Progenitor cell of endocrine pancreas (in vitro differentiated cells): ENCODE measurements around the gene TAP1. TPM values are rescaled to one million over a fixed set of nuclear protein-coding genes. Genes with fewer than 3 reads are reported as not detected.
"Not testable (repeated sequence)": the region's sequence is repeated elsewhere in the genome, so short reads cannot be mapped to it uniquely, and the experiment has no call there.

ENCODE experiments used
- DNase-seq: peaks from one replicate; pipeline ENCODE4 v3.0.0; 2021; ENCODE audit warnings: low spot score; ENCODE audit not compliant: unreplicated experiment
- H3K27ac Mint-ChIP-seq: 2 replicates; pipeline ENCODE4 v1.8.0; 2021; ENCODE audit warnings: mild to moderate bottlenecking, moderate library complexity, mixed read lengths
- H3K27me3 Mint-ChIP-seq: 2 replicates; pipeline ENCODE4 v1.8.0; 2021; ENCODE audit warnings: mixed read lengths
- H3K36me3 Mint-ChIP-seq: 2 replicates; pipeline ENCODE4 v1.8.0; 2022; ENCODE audit warnings: mixed read lengths; ENCODE audit not compliant: insufficient read depth
- H3K4me1 Mint-ChIP-seq: 2 replicates; pipeline ENCODE4 v1.8.0; 2021; ENCODE audit warnings: low read depth, mixed read lengths
- H3K4me3 Mint-ChIP-seq: 2 replicates; pipeline ENCODE4 v1.8.0; 2021; ENCODE audit warnings: low read depth, mild to moderate bottlenecking, moderate library complexity, mixed read lengths
- H3K9me3 Mint-ChIP-seq: 2 replicates; pipeline ENCODE4 v1.8.0; 2021; ENCODE audit warnings: low read depth, mixed read lengths
- total RNA-seq: library from RNA; stranded (reverse); gene quantifications from 2 replicates; pipeline ENCODE4 v1.2.1, GENCODE V29; 2021
- TF ChIP-seq, protein P1 (sequence below): fragments of 200-600 bp; sonication (generic); IDR thresholded peaks from one replicate; pipeline ENCODE4 v1.5.0; 2021; ENCODE audit warnings: antibody characterized with exemption, mild to moderate bottlenecking; ENCODE audit not compliant: unreplicated experiment

TAP1 gene
- total RNA-seq, 1 donor from 2014 or later = 0.50 TPM

DNA sequence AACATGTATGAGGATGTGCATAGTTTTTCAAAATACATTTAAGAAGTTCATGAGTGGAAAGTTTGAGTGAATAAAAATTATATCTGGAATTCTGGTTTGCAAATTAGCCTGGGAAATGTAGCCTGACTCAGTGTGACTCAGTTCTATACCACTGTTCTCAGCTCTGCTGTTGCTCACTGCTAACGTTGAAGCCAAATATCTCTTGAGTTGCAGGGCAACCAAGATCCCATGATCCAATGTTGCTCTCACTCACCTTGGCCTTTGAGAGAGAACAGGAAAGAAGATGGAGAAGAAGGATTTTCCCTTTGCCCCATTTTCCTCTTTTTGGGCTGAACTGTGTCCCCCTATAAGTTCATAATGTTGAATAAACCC lies 29.4 kb upstream of the TAP1 start:
- peaks cover 59% of the 10 kb centered on the region for H3K27me3 Mint-ChIP-seq
- no peak overlapping the region for H3K27ac Mint-ChIP-seq
- DNase-seq = no peak
- H3K4me1 Mint-ChIP-seq = no peaks in the 10 kb centered on the region
- no peak overlapping the region for H3K4me3 Mint-ChIP-seq
- H3K9me3 Mint-ChIP-seq = no peaks in the 10 kb centered on the region
- TF ChIP-seq, protein P1, sequence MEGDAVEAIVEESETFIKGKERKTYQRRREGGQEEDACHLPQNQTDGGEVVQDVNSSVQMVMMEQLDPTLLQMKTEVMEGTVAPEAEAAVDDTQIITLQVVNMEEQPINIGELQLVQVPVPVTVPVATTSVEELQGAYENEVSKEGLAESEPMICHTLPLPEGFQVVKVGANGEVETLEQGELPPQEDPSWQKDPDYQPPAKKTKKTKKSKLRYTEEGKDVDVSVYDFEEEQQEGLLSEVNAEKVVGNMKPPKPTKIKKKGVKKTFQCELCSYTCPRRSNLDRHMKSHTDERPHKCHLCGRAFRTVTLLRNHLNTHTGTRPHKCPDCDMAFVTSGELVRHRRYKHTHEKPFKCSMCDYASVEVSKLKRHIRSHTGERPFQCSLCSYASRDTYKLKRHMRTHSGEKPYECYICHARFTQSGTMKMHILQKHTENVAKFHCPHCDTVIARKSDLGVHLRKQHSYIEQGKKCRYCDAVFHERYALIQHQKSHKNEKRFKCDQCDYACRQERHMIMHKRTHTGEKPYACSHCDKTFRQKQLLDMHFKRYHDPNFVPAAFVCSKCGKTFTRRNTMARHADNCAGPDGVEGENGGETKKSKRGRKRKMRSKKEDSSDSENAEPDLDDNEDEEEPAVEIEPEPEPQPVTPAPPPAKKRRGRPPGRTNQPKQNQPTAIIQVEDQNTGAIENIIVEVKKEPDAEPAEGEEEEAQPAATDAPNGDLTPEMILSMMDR = no peak
- H3K36me3 Mint-ChIP-seq = no peaks in the 10 kb centered on the region

DNA sequence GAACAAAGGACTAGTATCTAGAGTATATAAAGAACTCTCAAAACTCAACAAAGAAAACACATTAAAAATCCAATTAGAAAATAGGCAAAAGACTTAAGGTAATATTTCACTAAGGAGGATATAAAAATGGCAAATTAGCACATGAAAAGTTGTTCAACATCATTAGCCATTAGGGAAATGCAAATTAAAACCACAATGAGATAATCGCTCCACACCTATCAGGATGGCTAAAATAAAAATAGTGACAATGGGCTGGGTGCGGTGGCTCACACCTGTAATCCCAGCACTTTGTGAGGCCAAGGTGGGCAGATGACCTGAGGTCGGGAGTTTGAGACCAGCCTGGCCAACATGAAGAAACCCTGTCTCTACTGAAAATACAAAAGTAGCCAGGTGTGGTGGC lies 27.5 kb upstream of the TAP1 start:
- peaks cover 56% of the 10 kb centered on the region for H3K27me3 Mint-ChIP-seq
- H3K36me3 Mint-ChIP-seq = not testable (repeated sequence)

DNA sequence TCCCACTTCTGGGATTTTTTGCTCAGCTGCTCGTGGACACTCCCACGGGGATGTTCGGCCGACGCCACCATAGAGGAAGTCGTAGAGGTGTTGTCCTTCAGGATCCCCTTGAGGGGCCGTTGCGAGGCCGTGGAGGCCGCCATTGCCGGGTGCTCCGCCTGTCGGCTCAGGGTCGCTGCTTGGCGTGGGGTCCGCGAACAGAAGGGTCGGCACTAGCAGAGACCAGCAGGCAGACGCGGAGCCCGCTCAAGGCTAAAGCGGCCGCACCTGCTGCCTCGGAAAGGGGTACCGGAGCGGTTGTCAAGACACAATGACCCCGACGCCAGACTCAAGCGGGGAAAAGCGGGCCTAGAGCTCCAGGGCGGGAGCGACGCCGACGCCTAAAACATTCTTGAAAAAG lies 26.2 kb upstream of the TAP1 start:
- H3K27ac Mint-ChIP-seq = no peak overlapping the region
- H3K27me3 Mint-ChIP-seq = peaks cover 57% of the 10 kb centered on the region
- H3K4me3 Mint-ChIP-seq = no peak overlapping the region
- DNase-seq = no peak
- TF ChIP-seq, protein P1 = no peak
- no peaks in the 10 kb centered on the region for H3K36me3 Mint-ChIP-seq
- no peaks in the 10 kb centered on the region for H3K4me1 Mint-ChIP-seq
- no peaks in the 10 kb centered on the region for H3K9me3 Mint-ChIP-seq

More for the DNA sequence above, 27.5 kb upstream of the TAP1 start:
- not testable (repeated sequence) for H3K4me3 Mint-ChIP-seq, H3K4me1 Mint-ChIP-seq, DNase-seq, H3K27ac Mint-ChIP-seq, H3K9me3 Mint-ChIP-seq

DNA sequence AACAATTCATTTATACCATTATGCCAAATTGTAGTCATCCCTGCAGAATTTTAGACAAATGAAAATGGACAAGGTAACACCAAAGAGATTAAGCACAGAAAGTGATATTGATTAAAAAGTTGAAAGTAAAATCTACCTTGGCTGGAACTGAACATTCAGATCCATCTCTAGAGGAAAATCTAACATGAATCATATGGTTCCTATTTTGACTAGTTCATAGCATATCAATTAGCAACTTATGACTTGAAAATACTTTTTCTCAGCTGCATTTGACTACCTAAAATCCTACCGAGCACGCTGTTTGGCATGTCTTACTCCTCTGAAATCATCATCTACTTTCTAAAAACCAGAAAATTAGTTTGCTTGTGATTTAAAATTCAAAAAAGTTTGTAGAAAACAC lies 23.1 kb upstream of the TAP1 start:
- TF ChIP-seq, protein P1 = no peak
- H3K4me3 Mint-ChIP-seq = no peak overlapping the region
- H3K27me3 Mint-ChIP-seq = peaks cover 55% of the 10 kb centered on the region
- H3K27ac Mint-ChIP-seq = no peak overlapping the region
- H3K9me3 Mint-ChIP-seq = no peaks in the 10 kb centered on the region
- no peak for DNase-seq
- no peaks in the 10 kb centered on the region for H3K36me3 Mint-ChIP-seq
- H3K4me1 Mint-ChIP-seq = no peaks in the 10 kb centered on the region

DNA sequence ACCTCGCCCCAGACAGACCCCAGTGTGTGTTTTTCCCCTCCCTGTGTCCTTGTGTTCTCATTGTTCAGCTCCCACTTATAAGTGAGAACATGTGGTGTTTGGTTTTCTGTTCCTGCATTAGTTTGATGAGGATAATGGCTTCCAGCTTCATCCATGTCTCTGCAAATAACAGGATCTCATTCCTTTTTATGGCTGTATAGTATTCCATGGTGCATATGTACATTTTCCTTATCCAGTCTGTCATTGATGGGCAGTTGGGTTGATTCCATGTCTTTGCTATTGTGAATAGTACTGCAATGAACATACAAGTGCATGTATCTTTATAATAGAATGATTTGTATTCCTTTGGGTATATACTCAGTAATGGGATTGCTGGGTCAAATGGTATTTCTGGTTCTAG lies 20.4 kb upstream of the TAP1 start:
- H3K9me3 Mint-ChIP-seq, H3K36me3 Mint-ChIP-seq, H3K4me3 Mint-ChIP-seq, H3K27ac Mint-ChIP-seq, DNase-seq, H3K4me1 Mint-ChIP-seq: not testable (repeated sequence)
- peaks cover 62% of the 10 kb centered on the region for H3K27me3 Mint-ChIP-seq

DNA sequence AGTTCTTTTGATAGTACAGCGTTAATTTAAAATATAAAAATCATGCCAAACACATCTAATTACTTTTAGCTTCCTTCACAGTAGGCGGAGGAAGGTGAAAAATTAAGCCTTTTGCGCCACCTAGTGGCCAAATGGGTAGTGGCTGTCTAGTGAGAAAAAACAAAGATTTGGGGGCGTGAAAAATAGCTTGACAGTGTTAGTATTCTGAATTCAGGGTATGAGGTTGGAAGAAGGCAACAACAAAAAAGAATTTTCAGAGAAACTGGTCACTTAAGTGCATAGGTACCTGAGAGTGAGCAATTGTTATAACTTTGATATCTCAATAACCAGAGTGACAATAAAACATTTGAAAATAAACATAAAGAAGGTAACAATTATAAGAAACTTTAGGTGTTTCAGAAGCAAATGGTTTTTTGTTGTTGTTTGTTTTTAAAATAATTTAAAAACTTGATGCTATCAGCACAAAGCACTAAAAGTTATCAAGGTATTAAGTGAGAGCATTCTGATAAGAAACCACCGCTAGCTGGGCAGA lies 14.8 kb upstream of the TAP1 start:
- Mint-ChIP-seq H3K9me3 (no peaks in the 10 kb centered on the region), H3K27me3 (peaks cover 61% of the 10 kb centered on the region), H3K4me3 (no peak overlapping the region), H3K36me3 (no peaks in the 10 kb centered on the region), H3K27ac (no peak overlapping the region), H3K4me1 (peaks cover 2% of the 10 kb centered on the region)
- TF ChIP-seq, protein P1 = peak; percentile 97
- peak; percentile 67 for DNase-seq
